Measurements from ENCODE around the gene KIZ. TPM values are rescaled to one million over a fixed set of nuclear protein-coding genes. Genes with fewer than 3 reads are reported as not detected.

Gene KIZ
- total RNA-seq, 1 experiment from 2014 or later: 17.6 TPM

DNA sequence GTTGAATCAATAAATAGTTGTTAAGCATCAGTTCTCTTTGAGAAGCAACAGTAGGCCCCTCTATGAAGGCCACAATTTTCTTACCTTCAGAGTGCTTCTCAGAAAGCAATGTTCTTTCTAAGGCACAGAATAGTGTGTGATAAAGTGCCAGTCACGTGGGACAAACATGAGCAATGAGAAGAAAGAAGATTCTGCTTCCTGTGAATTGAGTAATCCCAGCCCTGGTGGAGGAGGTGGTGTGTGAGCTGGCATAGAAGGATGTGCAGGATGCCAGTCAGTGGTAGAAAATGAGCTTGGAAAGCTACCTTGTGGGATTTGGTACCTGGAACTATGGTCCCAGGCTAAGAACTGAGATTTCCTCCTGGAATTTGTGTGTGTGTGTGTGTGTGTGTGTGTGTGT lies 21.7 kb downstream of the KIZ start:
- ATAC-seq (no peak), DNase-seq (ENCODE audit: low read depth, low spot score) (no peak)
- Histone ChIP-seq H3K9me3 (ENCODE audit: control insufficient read depth in 1 of 2, insufficient read depth in 1 of 2, low read depth in 1 of 2, low read length in 2 of 2) (no peaks in the 10 kb centered on the region), H3K4me2 (ENCODE audit: low read length) (no peak overlapping the region), H3K4me1 (ENCODE audit: control insufficient read depth in 1 of 2, insufficient read depth in 2 of 2, low read length in 2 of 2) (no peaks in the 10 kb centered on the region), H3K4me3 (replicated peaks in 1 of 2; ENCODE audit: low read depth in 1 of 2, low read length in 2 of 2) (no peak overlapping the region), H3K9ac (ENCODE audit: low read length) (no peak overlapping the region), H4K20me1 (ENCODE audit: insufficient read depth) (no peaks in the 10 kb centered on the region), H3K79me2 (ENCODE audit: insufficient read depth, low read length) (no peaks in the 10 kb centered on the region), H3K27ac (ENCODE audit: low read depth, low read length) (no peak overlapping the region), H3K36me3 (ENCODE audit: control insufficient read depth in 1 of 2, insufficient read depth in 2 of 2, low read length in 2 of 2) (no peaks in the 10 kb centered on the region), H3K27me3 (ENCODE audit: insufficient read depth, low read length) (no peaks in the 10 kb centered on the region), H3K9me2 (ENCODE audit: insufficient read depth) (no peaks in the 10 kb centered on the region), H2AFZ (ENCODE audit: low read depth, low read length, poor library complexity, severe bottlenecking) (no peak overlapping the region)
- RAD21 ChIA-PET (ENCODE audit: low non-redundant PET in 1 of 2, low total read pairs in 2 of 2, uncharacterized antibody in 2 of 2, unreplicated experiment in 2 of 2): no interaction called here
- CTCF ChIA-PET: no interaction called here
- TF ChIP-seq POLR2AphosphoS5 (IDR thresholded peaks at IDR 0.05; ENCODE audit: low read depth, low read length) (no peak), SP1 (IDR thresholded peaks at IDR 0.05; ENCODE audit: low read depth) (no peak), RAD21 (IDR thresholded peaks at IDR 0.05; ENCODE audit: low read depth) (no peak)
- BruUV-seq (replicated peaks): no TSS peak
- POLR2A ChIA-PET: no interaction called here
- intact Hi-C loops (cut with micrococcal nuclease): no loop called here

- RAD21 ChIA-PET (ENCODE audit: low non-redundant PET in 1 of 2, low total read pairs in 2 of 2, uncharacterized antibody in 2 of 2, unreplicated experiment in 2 of 2): no interaction called here
- BruUV-seq (replicated peaks): no TSS peak
These were observed 23.5 kb downstream of the KIZ start for GRCh38 chr20:21149344-21149743.

More at GRCh38 chr20:21149344-21149743, 23.5 kb downstream of the KIZ start:
- Histone ChIP-seq H3K9me3 (ENCODE audit: control insufficient read depth in 1 of 2, insufficient read depth in 1 of 2, low read depth in 1 of 2, low read length in 2 of 2) (no peaks in the 10 kb centered on the region), H2AFZ (ENCODE audit: low read depth, low read length, poor library complexity, severe bottlenecking) (no peak overlapping the region), H3K27me3 (ENCODE audit: insufficient read depth, low read length) (no peaks in the 10 kb centered on the region), H3K79me2 (ENCODE audit: insufficient read depth, low read length) (no peaks in the 10 kb centered on the region), H3K4me3 (replicated peaks in 1 of 2; ENCODE audit: low read depth in 1 of 2, low read length in 2 of 2) (no peak overlapping the region), H4K20me1 (ENCODE audit: insufficient read depth) (no peaks in the 10 kb centered on the region), H3K4me1 (ENCODE audit: control insufficient read depth in 1 of 2, insufficient read depth in 2 of 2, low read length in 2 of 2) (no peaks in the 10 kb centered on the region), H3K27ac (ENCODE audit: low read depth, low read length) (no peak overlapping the region), H3K9ac (ENCODE audit: low read length) (no peak overlapping the region), H3K36me3 (ENCODE audit: control insufficient read depth in 1 of 2, insufficient read depth in 2 of 2, low read length in 2 of 2) (no peaks in the 10 kb centered on the region), H3K9me2 (ENCODE audit: insufficient read depth) (no peaks in the 10 kb centered on the region), H3K4me2 (ENCODE audit: low read length) (no peak overlapping the region)
- intact Hi-C loops (cut with micrococcal nuclease): no loop called here
- ChIA-PET POLR2A (no interaction called here), CTCF (no interaction called here)
- ATAC-seq: no peak
- DNase-seq (ENCODE audit: low read depth, low spot score): no peak
- TF ChIP-seq FOSL1 (IDR thresholded peaks at IDR 0.05; ENCODE audit: low read depth): no peak
- no peak for TF ChIP-seq EZH2 (IDR thresholded peaks at IDR 0.05)
- no peak for TF ChIP-seq SIN3A (IDR thresholded peaks at IDR 0.05; ENCODE audit: low read depth)
- no peak for TF ChIP-seq JUND (IDR thresholded peaks at IDR 0.05)
- TF ChIP-seq CEBPB (IDR thresholded peaks at IDR 0.05; ENCODE audit: low read depth): no peak
- no peak for TF ChIP-seq ELF1 (IDR thresholded peaks at IDR 0.05; ENCODE audit: borderline replicate concordance, low read depth)
- no peak for TF ChIP-seq EGR1 (IDR thresholded peaks at IDR 0.05; ENCODE audit: low read depth)
- TF ChIP-seq, protein P1, sequence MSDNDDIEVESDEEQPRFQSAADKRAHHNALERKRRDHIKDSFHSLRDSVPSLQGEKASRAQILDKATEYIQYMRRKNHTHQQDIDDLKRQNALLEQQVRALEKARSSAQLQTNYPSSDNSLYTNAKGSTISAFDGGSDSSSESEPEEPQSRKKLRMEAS (IDR thresholded peaks at IDR 0.05): no peak
- no peak for TF ChIP-seq ZNF274 (IDR thresholded peaks at IDR 0.05; ENCODE audit: low read depth, low read length)
- TF ChIP-seq, protein P2, sequence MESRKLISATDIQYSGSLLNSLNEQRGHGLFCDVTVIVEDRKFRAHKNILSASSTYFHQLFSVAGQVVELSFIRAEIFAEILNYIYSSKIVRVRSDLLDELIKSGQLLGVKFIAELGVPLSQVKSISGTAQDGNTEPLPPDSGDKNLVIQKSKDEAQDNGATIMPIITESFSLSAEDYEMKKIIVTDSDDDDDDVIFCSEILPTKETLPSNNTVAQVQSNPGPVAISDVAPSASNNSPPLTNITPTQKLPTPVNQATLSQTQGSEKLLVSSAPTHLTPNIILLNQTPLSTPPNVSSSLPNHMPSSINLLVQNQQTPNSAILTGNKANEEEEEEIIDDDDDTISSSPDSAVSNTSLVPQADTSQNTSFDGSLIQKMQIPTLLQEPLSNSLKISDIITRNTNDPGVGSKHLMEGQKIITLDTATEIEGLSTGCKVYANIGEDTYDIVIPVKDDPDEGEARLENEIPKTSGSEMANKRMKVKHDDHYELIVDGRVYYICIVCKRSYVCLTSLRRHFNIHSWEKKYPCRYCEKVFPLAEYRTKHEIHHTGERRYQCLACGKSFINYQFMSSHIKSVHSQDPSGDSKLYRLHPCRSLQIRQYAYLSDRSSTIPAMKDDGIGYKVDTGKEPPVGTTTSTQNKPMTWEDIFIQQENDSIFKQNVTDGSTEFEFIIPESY (IDR thresholded peaks at IDR 0.05; ENCODE audit: extremely low read depth, insufficient replicate concordance, low read length): no peak
- no peak for TF ChIP-seq ZFX (IDR thresholded peaks at IDR 0.05)
- TF ChIP-seq TCF7L2 (IDR thresholded peaks at IDR 0.05; ENCODE audit: borderline replicate concordance, extremely low read depth, insufficient read depth, insufficient read length): no peak
- TF ChIP-seq SRF (IDR thresholded peaks at IDR 0.05; ENCODE audit: low read depth): no peak
- TF ChIP-seq POLR2AphosphoS5 (IDR thresholded peaks at IDR 0.05; ENCODE audit: low read depth, low read length): no peak
- no peak for TF ChIP-seq RAD21 (IDR thresholded peaks at IDR 0.05; ENCODE audit: low read depth)
